ENCODE data around the gene C12orf76. TPM values are rescaled to one million over a fixed set of nuclear protein-coding genes. Genes with fewer than 3 reads are reported as not detected.

The C12orf76 gene
- polyA plus RNA-seq, 1 experiment, result 10.0 TPM

Small RNA genes lying within 50 kb of the gene (small RNA-seq; reads per million reads assigned to genes)
- not detected for gene AC007546.2 (ENCODE audit: insufficient read length, low read depth, low replicate concordance)

Other genes starting within 250 kb of the C12orf76 start
- gene TRPV4, start 215.1 kb downstream of the C12orf76 start, polyA plus RNA-seq (2011; rRNA removed), result 7.4 and 13.4 TPM in 2 replicates
- 33.8 and 35.1 TPM in 2 replicates for gene GLTP, start 168.0 kb downstream of the C12orf76 start, polyA plus RNA-seq (2011; rRNA removed)
- gene TCHP, start 148.2 kb downstream of the C12orf76 start, polyA plus RNA-seq (2011; rRNA removed), result 6.3 and 9.1 TPM in 2 replicates
- gene GIT2, start 52.2 kb downstream of the C12orf76 start, polyA plus RNA-seq (2011; rRNA removed), result 48.3 and 49.0 TPM in 2 replicates
- 219 and 268 TPM in 2 replicates for gene ANKRD13A, start 49.1 kb downstream of the C12orf76 start, polyA plus RNA-seq (2011; rRNA removed)
- gene IFT81, start 75.8 kb upstream of the C12orf76 start, polyA plus RNA-seq (2011; rRNA removed), result 6.6 and 12.0 TPM in 2 replicates
- 145 and 267 TPM in 2 replicates for gene ATP2A2, start 232.7 kb upstream of the C12orf76 start, polyA plus RNA-seq (2011; rRNA removed)

All from BJ (cell line).